Left hindlimb (tissue), 1 donor: ENCODE results near the gene MBOAT2.
"Not testable (repeated sequence)": the region's sequence is repeated elsewhere in the genome, so short reads cannot be mapped to it uniquely, and the experiment has no call there.

Source experiments
- DNase-seq: peaks from one replicate; pipeline ENCODE4 v3.0.0-alpha.2; 2018

The MBOAT2 gene

GRCh38 chr2:8987410-8987809 lies 16.1 kb downstream of the MBOAT2 start:
- no peak for DNase-seq

GRCh38 chr2:8986327-8986976 lies 17.0 kb downstream of the MBOAT2 start:
- DNase-seq = no peak

DNA sequence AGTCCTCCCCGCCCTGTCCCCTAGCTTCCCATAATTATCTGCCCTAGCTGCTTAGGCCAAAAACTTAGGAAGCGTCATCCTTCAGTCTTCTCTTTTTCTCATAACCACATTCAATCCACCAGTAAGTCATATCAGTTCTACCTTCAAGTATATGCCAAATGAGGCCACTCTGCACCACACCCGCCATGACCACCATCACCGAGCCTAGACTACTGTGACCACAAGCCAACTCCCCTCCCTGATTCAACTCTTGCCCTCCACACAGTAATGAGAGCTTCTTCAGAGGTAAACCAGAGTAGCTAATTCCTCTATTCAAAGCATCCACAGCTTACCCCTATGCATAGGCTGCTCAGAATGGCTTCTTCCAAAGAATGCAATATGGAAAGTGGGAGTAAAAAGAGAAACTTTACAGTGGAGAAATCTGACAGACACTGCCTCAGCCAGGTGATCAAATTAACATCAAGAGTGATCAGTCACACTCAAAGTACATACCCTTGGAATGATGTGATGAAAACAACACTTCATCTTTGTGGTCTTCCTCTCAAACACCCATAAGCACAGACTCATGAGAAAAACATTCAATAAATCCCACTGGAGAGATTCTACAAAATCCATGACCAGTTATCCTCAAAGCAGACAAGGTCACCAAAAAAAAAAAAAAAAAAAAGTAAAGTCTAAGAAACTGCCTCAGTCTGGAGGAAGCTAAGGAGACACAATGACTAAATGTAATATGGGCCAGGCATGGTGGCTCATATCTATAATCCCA lies 17.7 kb downstream of the MBOAT2 start:
- DNase-seq = no peak

DNA sequence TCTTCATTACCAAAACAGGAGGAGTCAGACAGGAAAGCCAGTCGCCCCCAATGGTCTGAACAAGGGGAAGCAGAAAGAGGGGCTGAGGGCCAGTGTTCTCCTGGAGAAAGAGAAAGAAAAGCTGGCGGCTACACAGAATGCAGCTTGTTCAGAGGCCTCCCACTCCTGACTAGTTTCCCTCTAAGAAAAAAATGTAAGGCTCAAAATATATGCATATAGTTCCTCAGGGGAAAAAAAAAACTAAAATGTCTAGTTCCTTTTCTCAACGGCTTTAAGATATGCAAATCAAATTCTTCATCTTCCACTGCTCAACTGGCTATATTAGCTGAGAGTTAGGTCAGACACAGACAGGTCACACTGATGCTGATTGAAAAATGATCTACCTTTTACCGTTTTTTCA lies 18.6 kb downstream of the MBOAT2 start:
- no peak for DNase-seq

DNA sequence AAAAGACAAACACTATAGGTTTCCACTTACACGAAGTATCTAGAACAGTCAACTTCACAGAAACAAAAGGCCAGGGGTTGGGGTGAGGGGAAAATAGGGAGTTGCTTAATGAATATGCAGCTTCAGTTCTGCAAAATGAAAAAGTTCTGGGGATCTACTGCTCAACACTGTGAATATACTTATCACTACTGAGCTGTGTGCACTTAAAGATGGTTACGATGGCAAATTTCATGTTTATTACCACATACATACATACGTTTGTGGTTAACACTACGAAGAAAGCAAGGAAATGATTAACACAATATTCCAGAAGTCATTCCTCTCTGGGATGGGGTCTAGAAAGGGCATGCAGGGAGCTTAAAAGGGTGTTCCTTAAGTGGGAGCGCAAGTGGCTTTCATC lies 19.3 kb downstream of the MBOAT2 start:
- no peak for DNase-seq

GRCh38 chr2:8983571-8983970 lies 19.9 kb downstream of the MBOAT2 start:
- no peak for DNase-seq

DNA sequence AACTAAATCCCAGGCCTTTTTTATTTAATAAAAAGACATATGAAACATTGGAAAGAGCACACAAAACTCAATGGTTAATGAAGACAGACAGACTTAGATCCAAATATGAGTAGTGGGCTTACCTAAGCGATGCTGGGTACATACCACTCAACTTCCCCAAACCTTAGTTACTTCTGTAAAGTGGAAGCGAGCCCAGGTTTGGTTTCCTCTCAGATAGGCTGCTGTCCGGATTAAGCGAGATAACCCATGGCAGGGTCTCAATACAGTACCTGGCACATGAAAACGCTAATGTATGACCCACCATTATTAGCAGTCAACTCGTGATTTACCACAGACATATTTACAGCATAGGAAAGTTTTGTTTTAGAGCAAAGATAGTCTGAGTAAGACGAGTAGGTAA lies 21.6 kb downstream of the MBOAT2 start:
- DNase-seq = no peak

- no peak for DNase-seq
These were observed 23.4 kb downstream of the MBOAT2 start for GRCh38 chr2:8980096-8980495.

- no peak for DNase-seq
These were observed 25.7 kb downstream of the MBOAT2 start for GRCh38 chr2:8977758-8978157.

- no peak for DNase-seq
These were observed 26.8 kb downstream of the MBOAT2 start for GRCh38 chr2:8976442-8977259.

GRCh38 chr2:8974016-8974415 lies 29.5 kb downstream of the MBOAT2 start:
- DNase-seq = no peak

DNA sequence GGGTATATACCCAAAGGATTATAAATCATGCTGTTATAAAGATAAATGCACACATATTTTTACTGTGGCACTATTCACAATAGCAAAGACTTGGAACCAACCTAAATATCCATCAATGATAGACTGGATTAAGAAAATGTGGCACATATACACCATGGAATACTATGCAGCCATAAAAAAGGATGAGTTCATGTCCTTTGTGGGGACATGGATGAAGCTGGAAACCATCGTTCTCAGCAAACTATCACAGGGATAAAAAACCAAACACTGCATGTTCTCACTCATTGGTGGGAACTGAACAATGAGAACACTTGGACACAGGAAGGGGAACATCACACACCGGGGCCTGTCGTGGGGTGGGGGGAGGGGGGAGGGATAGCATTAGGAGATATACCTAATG lies 30.5 kb downstream of the MBOAT2 start:
- DNase-seq = not testable (repeated sequence)

- DNase-seq = not testable (repeated sequence)
These were observed 30.9 kb downstream of the MBOAT2 start for GRCh38 chr2:8972535-8972934.

- DNase-seq = not testable (repeated sequence)
These were observed 34.1 kb downstream of the MBOAT2 start for GRCh38 chr2:8969348-8969747.

- DNase-seq = no peak
These were observed 37.2 kb downstream of the MBOAT2 start for GRCh38 chr2:8966123-8966908.

- DNase-seq = no peak
These were observed 38.1 kb downstream of the MBOAT2 start for GRCh38 chr2:8965216-8965969.

DNA sequence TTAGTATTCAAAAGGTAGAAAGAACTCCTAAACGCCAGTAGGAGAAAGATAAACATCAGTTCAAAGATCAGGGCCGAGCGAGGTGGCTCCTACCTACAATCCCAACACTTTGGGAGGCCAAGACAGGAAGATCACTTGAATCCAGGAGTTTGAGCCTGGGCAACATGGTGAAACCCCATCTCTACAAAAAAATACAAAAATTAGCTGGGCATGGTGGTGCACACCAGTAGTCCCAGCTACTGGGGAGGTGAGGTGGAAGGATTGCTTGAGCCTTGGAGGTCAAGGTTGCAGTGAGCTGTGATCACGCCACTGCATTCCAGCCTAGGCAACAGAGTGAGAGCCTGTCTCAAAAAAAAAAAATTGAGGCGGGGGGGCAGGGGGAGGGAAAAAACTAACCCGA lies 40.6 kb downstream of the MBOAT2 start:
- DNase-seq = no peak

GRCh38 chr2:8957628-8958027 lies 45.9 kb downstream of the MBOAT2 start:
- DNase-seq = no peak

DNA sequence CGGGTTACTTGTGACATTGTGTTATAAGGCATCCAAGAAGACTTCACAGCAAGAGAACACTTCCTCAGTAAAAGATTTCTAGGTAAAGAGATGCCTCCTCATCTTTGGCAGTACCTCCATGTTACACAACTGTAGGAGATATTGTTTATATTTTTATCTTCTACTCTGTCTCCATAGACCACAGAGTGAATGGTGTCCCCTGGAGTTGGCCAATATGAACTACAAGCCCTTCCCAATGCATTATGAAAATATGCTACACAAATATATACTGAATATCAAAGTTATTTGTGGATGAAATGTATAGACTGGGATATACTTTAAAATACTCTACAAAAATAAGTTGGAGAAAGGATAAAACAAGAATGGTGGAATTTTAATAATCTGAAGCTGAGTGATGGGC lies 46.7 kb downstream of the MBOAT2 start:
- no peak for DNase-seq

DNA sequence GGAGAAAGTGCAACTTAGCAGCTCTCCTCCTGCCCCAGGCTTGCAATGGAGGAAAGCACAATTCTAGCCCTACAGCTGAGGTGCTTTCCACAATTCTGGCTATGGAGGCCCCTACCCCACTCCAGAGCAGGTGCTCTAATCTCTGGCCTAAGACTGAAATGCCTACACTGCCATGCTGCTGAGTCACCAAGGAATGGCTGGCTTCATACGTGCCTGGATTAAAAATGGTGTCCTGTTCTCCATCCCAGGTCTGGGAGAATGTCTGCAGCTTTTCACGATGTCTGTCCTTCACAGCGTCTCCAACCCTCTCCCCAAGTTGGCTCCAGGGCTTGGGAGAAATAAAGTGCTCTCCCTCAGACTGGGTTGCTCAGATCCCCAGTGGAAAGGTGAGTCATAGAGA lies 48.5 kb downstream of the MBOAT2 start:
- DNase-seq = no peak

GRCh38 chr2:8953525-8953924 lies 50.0 kb downstream of the MBOAT2 start:
- DNase-seq = no peak

- no peak for DNase-seq
These were observed 63.9 kb downstream of the MBOAT2 start for GRCh38 chr2:8939486-8940114.
